DOHH2 (cell line): ENCODE data around the gene RLF.

Experiments
- EZH2phosphoT487 ChIP-seq: fragments of 200-600 bp; sonication (generic); IDR thresholded peaks from 2 replicates; pipeline ENCODE4 v1.6.1; 2017; ENCODE audit warnings: borderline replicate concordance, mild to moderate bottlenecking, antibody characterized with exemption, low read length, moderate library complexity, mixed read lengths
- TF ChIP-seq, protein P1 (sequence below): fragments of 200-600 bp; sonication (generic); IDR thresholded peaks from one replicate; pipeline ENCODE4 v1.5.1; 2014; ENCODE audit warnings: antibody characterized with exemption, mild to moderate bottlenecking, low read depth, low read length; ENCODE audit not compliant: poor library complexity, severe bottlenecking

DNA sequence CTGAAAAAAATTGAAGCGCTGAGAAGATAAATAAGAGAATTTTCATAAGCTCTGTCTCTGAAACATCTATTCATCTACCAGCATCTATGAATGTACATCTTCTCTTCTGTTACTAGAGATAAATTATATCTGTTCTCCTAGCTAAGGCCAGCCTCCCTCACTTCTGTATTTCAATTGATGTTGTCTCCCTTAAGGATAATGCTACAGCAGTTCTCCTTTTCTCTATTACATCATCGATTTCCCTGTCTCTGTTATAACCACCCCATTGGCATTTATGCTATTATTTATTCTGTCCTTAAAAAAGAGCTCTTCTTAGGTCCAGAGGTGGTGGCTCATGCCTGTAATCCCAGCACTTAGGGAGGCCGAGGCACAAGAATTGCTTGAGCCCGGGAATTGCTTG is 43.7 kb downstream of the RLF start:
- TF ChIP-seq, protein P1, sequence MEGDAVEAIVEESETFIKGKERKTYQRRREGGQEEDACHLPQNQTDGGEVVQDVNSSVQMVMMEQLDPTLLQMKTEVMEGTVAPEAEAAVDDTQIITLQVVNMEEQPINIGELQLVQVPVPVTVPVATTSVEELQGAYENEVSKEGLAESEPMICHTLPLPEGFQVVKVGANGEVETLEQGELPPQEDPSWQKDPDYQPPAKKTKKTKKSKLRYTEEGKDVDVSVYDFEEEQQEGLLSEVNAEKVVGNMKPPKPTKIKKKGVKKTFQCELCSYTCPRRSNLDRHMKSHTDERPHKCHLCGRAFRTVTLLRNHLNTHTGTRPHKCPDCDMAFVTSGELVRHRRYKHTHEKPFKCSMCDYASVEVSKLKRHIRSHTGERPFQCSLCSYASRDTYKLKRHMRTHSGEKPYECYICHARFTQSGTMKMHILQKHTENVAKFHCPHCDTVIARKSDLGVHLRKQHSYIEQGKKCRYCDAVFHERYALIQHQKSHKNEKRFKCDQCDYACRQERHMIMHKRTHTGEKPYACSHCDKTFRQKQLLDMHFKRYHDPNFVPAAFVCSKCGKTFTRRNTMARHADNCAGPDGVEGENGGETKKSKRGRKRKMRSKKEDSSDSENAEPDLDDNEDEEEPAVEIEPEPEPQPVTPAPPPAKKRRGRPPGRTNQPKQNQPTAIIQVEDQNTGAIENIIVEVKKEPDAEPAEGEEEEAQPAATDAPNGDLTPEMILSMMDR: no peak
- no peak for TF ChIP-seq EZH2phosphoT487
